ENCODE results near the gene GCNT4.

Gene GCNT4

GRCh38 chr5:75016896-75017295 is 35.5 kb downstream of the GCNT4 start:
- DNase-seq (ENCODE audit: low read depth, low spot score): no peak

DNA sequence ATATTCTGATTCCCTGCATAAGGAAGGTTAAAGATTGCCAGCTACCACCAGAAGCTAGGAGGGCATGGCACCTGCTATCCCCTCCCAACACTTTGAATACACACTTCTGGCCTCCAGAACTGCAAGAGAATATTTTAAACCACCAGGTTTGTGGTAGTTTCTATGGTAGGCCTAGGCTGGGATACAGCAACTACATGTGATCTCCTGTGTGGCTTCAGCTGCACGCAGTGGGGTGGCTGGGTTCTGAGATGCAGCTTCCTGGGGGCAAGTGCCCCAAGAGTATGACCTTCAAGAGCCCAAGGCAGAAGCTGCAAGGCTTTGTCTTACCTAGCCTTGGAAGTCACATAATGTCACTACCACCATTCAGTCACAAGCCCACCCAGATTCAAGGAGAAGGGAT is 39.6 kb downstream of the GCNT4 start:
- DNase-seq (ENCODE audit: low read depth, low spot score): no peak

GRCh38 chr5:75010838-75011237 is 41.5 kb downstream of the GCNT4 start:
- DNase-seq (ENCODE audit: low read depth, low spot score): no peak

DNA sequence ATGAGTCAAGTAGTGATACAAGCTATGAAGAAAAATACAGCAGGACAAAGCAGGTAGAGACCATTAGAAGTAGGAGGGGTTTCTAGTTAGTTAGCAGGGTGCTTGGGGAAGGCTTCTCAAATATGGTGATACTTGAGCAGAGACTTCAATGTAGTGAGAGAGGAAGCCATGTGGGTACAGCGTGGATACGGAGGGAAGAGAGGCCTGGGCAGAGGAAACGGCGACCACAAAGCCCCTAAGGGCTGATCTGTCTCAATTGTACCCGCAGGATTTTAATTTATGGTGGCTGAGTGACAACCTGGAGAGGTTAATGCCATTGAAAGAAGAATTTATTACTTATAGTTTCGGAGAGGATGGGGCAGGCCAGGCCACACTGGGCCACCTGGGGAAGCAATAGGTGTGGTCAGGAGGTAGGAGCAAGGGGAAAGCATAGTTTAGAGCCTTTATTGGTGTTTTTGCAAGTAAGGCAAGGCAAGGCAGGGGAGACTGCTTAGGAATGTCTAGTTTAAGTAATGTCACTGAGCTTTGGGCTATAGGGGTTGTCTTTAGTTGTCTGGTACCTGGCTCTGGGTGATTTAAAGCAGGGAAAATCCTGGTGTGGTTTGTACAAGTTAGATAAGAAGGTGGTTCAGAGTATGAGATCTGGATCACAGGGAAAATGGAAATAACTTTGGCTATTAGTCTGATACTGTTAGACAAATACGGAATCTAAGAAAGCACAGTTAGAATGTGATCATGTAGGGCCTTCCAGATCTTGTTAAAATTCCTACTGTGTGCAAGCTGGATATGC is 42.6 kb downstream of the GCNT4 start:
- DNase-seq (ENCODE audit: low read depth, low spot score): no peak

- DNase-seq (ENCODE audit: low read depth, low spot score): peak; percentile 20
Measured at GRCh38 chr5:75006865-75007822, 45.2 kb downstream of the GCNT4 start.

DNA sequence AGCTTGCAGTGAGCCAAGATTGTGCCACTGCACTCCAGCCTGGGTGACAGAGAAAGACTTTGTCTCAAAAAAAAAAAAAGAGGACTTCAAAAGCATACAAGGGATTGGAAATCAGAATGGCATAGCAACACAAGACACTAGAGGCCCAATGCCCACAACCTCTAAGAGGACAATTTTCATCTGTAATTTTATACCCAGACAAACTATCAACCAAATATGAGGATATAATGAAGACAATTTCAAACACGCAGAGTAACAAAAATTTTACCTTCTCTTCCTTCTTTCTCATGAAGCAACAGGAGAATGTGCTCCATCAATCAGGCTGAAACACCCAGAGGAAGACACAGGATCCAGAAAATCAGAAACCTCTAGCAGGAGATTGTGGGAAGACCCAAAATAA is 46.8 kb downstream of the GCNT4 start:
- no peak for DNase-seq (ENCODE audit: low read depth, low spot score)

All from iPS DF 19.7 (cell line).